Adrenal gland (tissue), 12 donors: ENCODE results near the gene NFIC. TPM values are rescaled to one million over a fixed set of nuclear protein-coding genes. Genes with fewer than 3 reads are reported as not detected.

Experiments used
- DNase-seq, 7 donors: peaks; one replicate each; pipeline ENCODE4 v3.0.0-alpha.2; 2019 to 2020
- H3K27ac ChIP-seq, 5 donors: fragments of 200-600 bp; sonication (generic) in 4 of 5; 1 replicate in 3 of 5; 2 replicates in 2 of 5; pipeline versions ENCODE4 v1.5.1 to v1.8.0; 2016 to 2020; ENCODE audit warnings: mild to moderate bottlenecking in 1 of 5
- H3K27me3 ChIP-seq: fragments of 200-600 bp; 2 replicates; pipeline ENCODE4 v1.8.0; 2021
- H3K36me3 ChIP-seq, 2 donors: fragments of 200-600 bp; replicated peaks in 1 of 2; 1 replicate in 1 of 2; 2 replicates in 1 of 2; pipeline versions ENCODE4 v1.5.1 to v1.8.0; 2018 to 2022
- H3K4me1 ChIP-seq, 2 donors: fragments of 200-600 bp; replicated peaks in 1 of 2; 1 replicate in 1 of 2; 2 replicates in 1 of 2; pipeline versions ENCODE4 v1.5.1 to v1.8.0; 2018 to 2021
- H3K4me3 ChIP-seq, 4 donors: fragments of 200-600 bp; sonication (generic) in 3 of 4; one replicate each; pipeline ENCODE4 v1.5.1; 2016 to 2018
- H3K9me3 ChIP-seq, 3 donors: fragments of 200-600 bp; sonication (generic) in 1 of 3; replicated peaks in 1 of 3; 1 replicate in 2 of 3; 2 replicates in 1 of 3; pipeline versions ENCODE4 v1.5.1 to v1.8.0; 2016 to 2021
- CTCF ChIP-seq, 6 experiments: fragments of 450-650 bp in 4 of 6; fragments of 200-600 bp in 2 of 6; sonication (generic) in 1 of 6; IDR thresholded peaks; 1 replicate in 5 of 6; 2 replicates in 1 of 6; pipeline versions ENCODE4 v1.5.1 to v1.8.0; 2016 to 2021; ENCODE audit warnings: antibody characterized with exemption in 6 of 6, mild to moderate bottlenecking in 2 of 6, moderate library complexity in 1 of 6
- POLR2A ChIP-seq, 2 donors: fragments of 450-650 bp; IDR thresholded peaks; one replicate each; pipeline ENCODE4 v1.6.1; 2017; ENCODE audit warnings: antibody characterized with exemption in 2 of 2, mild to moderate bottlenecking in 2 of 2, moderate library complexity in 1 of 2
- WGBS, 4 donors: extraction: QIAGEN DNeasy Blood & Tissue Kit in 2 of 4; methylation state at CpG; one replicate each; pipeline versions ENCODE4 v1.1.5 to v1.1.7; 2013 to 2017; 5-methylcytosine and 5-hydroxymethylcytosine counted together
- intact Hi-C, 2 donors: fragments of 100-400 bp; cut with DNase I; formaldehyde crosslinking; loops; one replicate each; pipeline versions ENCODE4 v1.14.1 to v1.15.0; 2022 to 2023
- polyA plus RNA-seq, 3 donors: library from polyadenylated mRNA; stranded (reverse); fragments of 200-250 nt in 2 of 3; fragments of 350-450 nt in 1 of 3; fragmentation: Illumina TruSeq in 1 of 3; extraction: RNeasy Lipid Tissue Mini Kit (QIAGEN cat#74804) in 1 of 3; gene quantifications; one replicate each; pipeline ENCODE4 v1.2.3, GENCODE V29; 2013 to 2014
- total RNA-seq, 9 donors: library from RNA; depleted of rRNA in 4 of 9; stranded (reverse); fragments of >200 nt in 4 of 9; fragments of 120-200 nt in 1 of 9; fragmentation: NEBNext Ultra II Directional in 1 of 9; extraction: Animal tissue kit (Norgen Biotek cat#: 25700) in 1 of 9; gene quantifications; one replicate each; pipeline versions ENCODE4 v1.1.0 to v1.2.4, GENCODE V29; 2013 to 2023
- donor health status: healthy with polysubstance abuse.
- donor health status: Bipolar disorder and iron deficiency.
- donor health status: DM: yes; HTN: yes; CAD: no.
- donor health status: DM: no; HTN: no; CAD: no.
- donor health status: DM: no; HTN: no; CAD: no.
- donor health status: DM: yes; HTN: yes; CAD: no.

NFIC gene
- total and polyA plus RNA-seq, 12 donors, result 3.5 to 329 (median 171) TPM

GRCh38 chr19:3453840-3454239 lies 87.5 kb downstream of the NFIC start:
- DNase-seq, result no peak
- no peak for TF ChIP-seq CTCF (IDR thresholded peaks at IDR 0.05)
- TF ChIP-seq POLR2A (IDR thresholded peaks at IDR 0.05), result no peak
- H3K4me3 ChIP-seq, result no peak overlapping the region
- H3K27ac ChIP-seq, result peak overlapping the region in 2 of 5 donors; percentile 43 to 96
- no peaks in the 10 kb centered on the region for H3K9me3 ChIP-seq
- 79 to 84% (median 82%) methylated on average over 12 to 25 of the region's 25 CpGs for WGBS, 4 donors
- H3K36me3 ChIP-seq, result peaks cover 0 to 83% of the 10 kb centered on the region in 2 donors
- intact Hi-C loops, result no loop called here
- no peaks in the 10 kb centered on the region for H3K27me3 ChIP-seq
- peaks cover 24 to 32% of the 10 kb centered on the region in 2 donors for H3K4me1 ChIP-seq

- Histone ChIP-seq H3K27me3 (no peaks in the 10 kb centered on the region), H3K4me1 (peaks cover 33 to 41% of the 10 kb centered on the region in 2 donors), H3K27ac (peak overlapping the region in 3 of 5 donors; percentile 27 to 96 (median 38)), H3K36me3 (peaks cover 0 to 73% of the 10 kb centered on the region in 2 donors), H3K9me3 (no peaks in the 10 kb centered on the region), H3K4me3 (no peak overlapping the region)
- 89 to 92% (median 90%) methylated on average over 14 to 15 of the region's 15 CpGs for WGBS, 4 donors
- TF ChIP-seq POLR2A (IDR thresholded peaks at IDR 0.05) (no peak), CTCF (IDR thresholded peaks at IDR 0.05) (no peak)
- DNase-seq, result no peak
- intact Hi-C loops, result no loop called here
Measured at GRCh38 chr19:3454656-3455392, 88.4 kb downstream of the NFIC start.

- no peak overlapping the region for H3K4me3 ChIP-seq
- WGBS, 4 donors, result 76 to 89% (median 85%) methylated on average over 5 to 7 of the region's 7 CpGs
- no peak for TF ChIP-seq POLR2A (IDR thresholded peaks at IDR 0.05)
- no peak for TF ChIP-seq CTCF (IDR thresholded peaks at IDR 0.05)
- intact Hi-C loops, result no loop called here
- no peaks in the 10 kb centered on the region for H3K27me3 ChIP-seq
- H3K9me3 ChIP-seq, result no peaks in the 10 kb centered on the region
- H3K27ac ChIP-seq, result peak overlapping the region in 2 of 5 donors; percentile 38 to 96
- DNase-seq, result no peak
- H3K36me3 ChIP-seq, result peaks cover 0 to 69% of the 10 kb centered on the region in 2 donors
- H3K4me1 ChIP-seq, result peaks cover 36 to 48% of the 10 kb centered on the region in 2 donors
Measured at GRCh38 chr19:3455393-3455955, 89.1 kb downstream of the NFIC start.

- intact Hi-C loops, result no loop called here
- DNase-seq, result no peak
- no peaks in the 10 kb centered on the region for H3K27me3 ChIP-seq
- H3K9me3 ChIP-seq, result no peaks in the 10 kb centered on the region
- peak overlapping the region in 2 of 5 donors; percentile 91 to 96 for H3K27ac ChIP-seq
- WGBS, 4 donors, result 82 to 84% (median 83%) methylated on average over 19 to 37 of the region's 37 CpGs
- peaks cover 0 to 68% of the 10 kb centered on the region in 2 donors for H3K36me3 ChIP-seq
- H3K4me3 ChIP-seq, result no peak overlapping the region
- TF ChIP-seq POLR2A (IDR thresholded peaks at IDR 0.05), result no peak
- TF ChIP-seq CTCF (IDR thresholded peaks at IDR 0.05), result no peak
- H3K4me1 ChIP-seq, result peaks cover 36 to 48% of the 10 kb centered on the region in 2 donors
Measured at GRCh38 chr19:3455960-3456601, 89.7 kb downstream of the NFIC start.
